Eye (tissue), 1 donor: ENCODE results near the gene UHMK1.
"Not testable (repeated sequence)": the region's sequence is repeated elsewhere in the genome, so short reads cannot be mapped to it uniquely, and the experiment has no call there.

Source experiments
- DNase-seq: peaks from one replicate; pipeline ENCODE4 v3.0.0-alpha.2; 2015

UHMK1 gene

DNA sequence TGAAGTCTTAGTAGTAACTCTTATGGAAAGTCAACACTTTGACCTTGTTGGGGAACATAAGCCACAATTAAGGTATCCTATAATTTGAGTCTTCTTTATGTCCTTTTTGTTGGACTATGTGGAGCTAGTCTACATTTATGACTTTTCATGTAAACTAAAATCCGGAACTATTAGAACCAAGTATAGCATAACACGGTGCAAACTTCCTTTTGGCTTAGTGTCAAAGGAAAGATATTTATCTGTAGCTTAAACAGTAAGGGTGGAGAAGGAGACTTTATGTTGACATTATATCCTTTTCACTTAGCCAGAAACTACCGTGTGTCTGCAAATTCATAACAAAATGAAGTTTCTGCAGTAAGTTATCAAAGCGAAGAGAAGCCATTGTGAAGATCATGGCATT, 71.2 kb downstream of the UHMK1 start:
- DNase-seq: no peak

DNA sequence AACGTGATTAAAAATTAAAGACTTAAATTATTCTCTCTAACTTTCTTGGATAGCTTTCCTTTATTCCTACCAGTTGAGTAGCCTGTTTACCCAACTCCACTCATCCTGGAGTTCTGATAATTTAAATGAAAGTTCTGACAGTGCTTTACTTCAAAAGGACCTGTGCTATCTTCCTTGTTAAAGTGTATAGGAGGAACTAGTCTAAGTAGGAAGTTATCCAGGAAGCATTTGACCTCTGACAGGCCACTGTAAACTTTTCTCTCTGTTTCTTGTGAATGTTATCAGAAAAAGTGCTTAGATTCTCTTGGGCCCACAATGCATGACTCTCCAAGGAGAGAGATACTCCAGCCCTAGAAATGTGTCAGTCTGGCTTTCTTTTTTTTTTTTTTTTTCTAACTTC, 73.1 kb downstream of the UHMK1 start:
- no peak for DNase-seq

DNA sequence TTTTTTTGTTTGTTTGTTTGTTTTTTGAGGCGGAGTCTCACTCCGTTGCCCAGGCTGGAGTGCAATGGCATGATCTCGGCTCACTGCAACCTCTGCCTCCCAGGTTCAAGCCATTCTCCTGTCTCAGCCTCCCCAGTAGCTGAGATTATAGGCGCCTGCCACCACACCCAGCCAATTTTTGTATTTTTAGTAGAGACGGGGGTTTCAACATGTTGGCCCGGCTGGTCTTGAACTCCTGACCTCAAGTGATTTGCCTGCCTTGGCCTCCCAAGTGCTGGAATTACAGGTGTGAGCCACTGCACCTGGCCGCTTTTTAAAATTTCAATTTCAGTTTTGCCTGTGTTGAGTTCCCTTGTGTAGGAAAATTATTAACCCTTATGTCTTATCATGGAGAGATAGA, 73.5 kb downstream of the UHMK1 start:
- DNase-seq: not testable (repeated sequence)

DNA sequence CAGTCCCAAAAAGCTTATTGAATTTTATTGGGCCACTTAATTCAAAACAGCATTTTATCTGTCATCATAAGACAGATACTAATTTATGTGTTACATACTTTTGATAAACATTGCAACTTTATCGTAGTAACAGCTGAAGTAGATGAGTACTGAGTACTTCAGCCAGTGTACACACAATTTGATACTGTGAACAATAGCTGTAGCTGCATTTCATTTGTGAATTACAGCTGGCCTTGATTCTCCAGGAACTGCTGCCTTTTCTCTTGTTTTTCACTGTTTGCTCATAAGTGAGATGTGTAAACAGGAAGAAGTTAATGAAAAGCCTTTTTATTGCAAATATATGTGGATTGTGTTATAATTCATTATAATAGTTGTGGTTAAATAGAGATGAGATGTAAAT, 74.1 kb downstream of the UHMK1 start:
- no peak for DNase-seq

- no peak for DNase-seq
These were observed 75.5 kb downstream of the UHMK1 start for GRCh38 chr1:162573136-162573535.

DNA sequence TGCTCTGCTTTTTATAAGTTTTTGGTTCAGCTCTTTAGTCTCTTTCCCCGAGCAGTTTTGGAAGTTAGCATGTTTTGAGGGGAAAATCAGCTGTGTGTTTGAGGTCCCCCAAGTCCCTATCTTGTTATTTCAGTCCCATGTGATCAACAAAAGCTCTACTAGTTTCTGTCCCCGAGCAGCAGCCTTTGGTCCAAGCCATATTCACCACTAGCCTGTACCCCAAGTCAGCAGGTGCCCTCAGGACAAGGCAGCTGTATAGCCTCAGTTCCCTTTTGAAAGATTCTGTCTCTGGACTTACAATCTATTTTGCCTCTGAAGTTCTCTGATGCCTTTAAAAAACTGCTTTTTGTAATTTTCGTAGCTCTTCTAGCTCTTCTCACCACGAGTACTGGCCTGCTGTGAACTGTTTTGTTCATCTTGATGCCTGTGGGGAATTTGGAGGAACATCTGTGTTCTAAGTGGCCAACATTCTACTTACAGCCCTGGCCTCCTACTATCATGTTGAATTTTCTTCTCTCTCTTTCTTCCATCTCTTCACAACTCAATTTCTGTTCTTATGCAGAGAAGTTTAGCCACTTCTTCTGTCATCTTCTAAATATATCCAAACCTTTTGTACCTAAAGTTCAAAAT, 80.6 kb downstream of the UHMK1 start:
- DNase-seq: no peak

DNA sequence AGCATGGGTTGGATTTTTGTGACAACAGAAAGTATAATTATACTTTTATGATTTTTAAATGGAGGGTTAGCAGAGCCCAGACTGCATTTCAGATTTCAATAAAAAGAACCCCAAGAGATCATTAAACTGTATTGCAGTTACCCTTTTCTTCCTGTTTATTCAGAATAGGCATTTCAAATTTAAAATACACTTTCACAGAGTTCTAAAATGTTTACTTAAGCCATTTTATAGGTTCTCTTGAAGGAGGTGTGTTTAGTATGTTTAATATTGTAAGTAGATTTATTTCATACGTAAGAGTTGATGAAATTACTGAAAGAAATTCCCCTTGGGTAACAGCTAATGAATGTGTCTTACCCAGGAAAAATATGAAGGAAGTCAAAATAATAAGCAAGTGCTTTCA, 81.3 kb downstream of the UHMK1 start:
- no peak for DNase-seq
